T-helper 1 cell treated with Interleukin-12 subunit alpha and Interleukin-12 subunit beta and Interleukin-4 antibody, amounts not matched to agents 30 ng/mL and 1 ng/mL, for 36 hours (primary cell): ENCODE measurements around the gene ATP7B. TPM values are rescaled to one million over a fixed set of nuclear protein-coding genes. Genes with fewer than 3 reads are reported as not detected.
"Not testable (repeated sequence)": the region's sequence is repeated elsewhere in the genome, so short reads cannot be mapped to it uniquely, and the experiment has no call there.

ENCODE experiments used
- intact Hi-C: fragments of 100-400 bp; cut with micrococcal nuclease; formaldehyde crosslinking; loops from one replicate; pipeline ENCODE4 v1.15.1; 2024
- total RNA-seq: library from RNA; stranded (reverse); gene quantifications from 2 replicates; pipeline ENCODE4 v1.2.3, GENCODE V29; 2022

The ATP7B gene
- total RNA-seq, 1 donor from 2014 or later, result 0.34 TPM

GRCh38 chr13:51924756-51925544, 86.3 kb downstream of the ATP7B start:
- intact Hi-C loops, result loop anchor here (10.0 kb wide), 1 partner anchor 110 kb away; no protein-coding TSS in a partner anchor

- intact Hi-C loops, result loop anchor here (10.0 kb wide), 1 partner anchor 109 kb away; no protein-coding TSS in a partner anchor
Measured at GRCh38 chr13:51923983-51924539, 87.2 kb downstream of the ATP7B start.

- intact Hi-C loops, result loop anchor here (10.0 kb wide), 1 partner anchor 108 kb away; no protein-coding TSS in a partner anchor
Measured at GRCh38 chr13:51922771-51923480, 88.3 kb downstream of the ATP7B start.

- intact Hi-C loops, result loop anchor here (10.0 kb wide), 1 partner anchor 107 kb away; no protein-coding TSS in a partner anchor
Measured at GRCh38 chr13:51921790-51922740, 89.2 kb downstream of the ATP7B start.

GRCh38 chr13:51920786-51921185, 90.5 kb downstream of the ATP7B start:
- intact Hi-C loops, result loop anchor here (10.0 kb wide), 1 partner anchor 106 kb away; no protein-coding TSS in a partner anchor

- intact Hi-C loops, result loop anchor here (10.0 kb wide), 1 partner anchor 105 kb away; no protein-coding TSS in a partner anchor
Measured at GRCh38 chr13:51920267-51920666, 91.0 kb downstream of the ATP7B start.

GRCh38 chr13:51919531-51919930, 91.7 kb downstream of the ATP7B start:
- intact Hi-C loops, result no loop called here

GRCh38 chr13:51916962-51917361, 94.3 kb downstream of the ATP7B start:
- intact Hi-C loops, result no loop called here

GRCh38 chr13:51916051-51916818, 95.0 kb downstream of the ATP7B start:
- intact Hi-C loops, result no loop called here

GRCh38 chr13:51914137-51914493, 97.1 kb downstream of the ATP7B start:
- intact Hi-C loops, result no loop called here

- intact Hi-C loops, result no loop called here
Measured at GRCh38 chr13:51913421-51914136, 97.7 kb downstream of the ATP7B start.

GRCh38 chr13:51912511-51913225, 98.6 kb downstream of the ATP7B start:
- intact Hi-C loops, result no loop called here

GRCh38 chr13:51912091-51912490, 99.2 kb downstream of the ATP7B start:
- intact Hi-C loops, result no loop called here

- intact Hi-C loops, result no loop called here
Measured at GRCh38 chr13:51910508-51910907, 100.7 kb downstream of the ATP7B start.

- intact Hi-C loops, result not testable (repeated sequence)
Measured at GRCh38 chr13:51909265-51909664, 102.0 kb downstream of the ATP7B start.

- intact Hi-C loops, result no loop called here
Measured at GRCh38 chr13:51907040-51907732, 104.1 kb downstream of the ATP7B start.

GRCh38 chr13:51906581-51906980, 104.7 kb downstream of the ATP7B start:
- intact Hi-C loops, result no loop called here

GRCh38 chr13:51905787-51906186, 105.5 kb downstream of the ATP7B start:
- intact Hi-C loops, result no loop called here
